Measurements from ENCODE around the gene ARL15.

The ARL15 gene

GRCh38 chr5:54117957-54118356, 192.4 kb downstream of the ARL15 start:
- Histone ChIP-seq H3K4me3 (replicated peaks; ENCODE audit: insufficient read depth, low read length) (no peak overlapping the region), H3K27ac (replicated peaks) (no peak overlapping the region), H3K27me3 (ENCODE audit: insufficient read depth, poor library complexity, severe bottlenecking) (no peaks in the 10 kb centered on the region)
- no peak for DNase-seq (ENCODE audit: low read depth in 1 of 2, low spot score in 1 of 2)
- no peak for TF ChIP-seq GABPA (IDR thresholded peaks at IDR 0.05; ENCODE audit: low read depth)
- TF ChIP-seq CTCF (IDR thresholded peaks at IDR 0.05; ENCODE audit: insufficient read depth, low read length) = no peak
- no peak for TF ChIP-seq REST (IDR thresholded peaks at IDR 0.05; ENCODE audit: insufficient replicate concordance, low read depth)
- TF ChIP-seq POLR2AphosphoS5 (IDR thresholded peaks at IDR 0.05; ENCODE audit: low read depth) = no peak
- TF ChIP-seq SPI1 (IDR thresholded peaks at IDR 0.05; ENCODE audit: borderline replicate concordance, low read depth) = no peak

- Histone ChIP-seq H3K27me3 (ENCODE audit: insufficient read depth, poor library complexity, severe bottlenecking) (no peaks in the 10 kb centered on the region), H3K27ac (replicated peaks) (no peak overlapping the region), H3K4me3 (replicated peaks; ENCODE audit: insufficient read depth, low read length) (no peak overlapping the region)
- DNase-seq (ENCODE audit: low read depth in 1 of 2, low spot score in 1 of 2) = no peak
- TF ChIP-seq POLR2AphosphoS5 (IDR thresholded peaks at IDR 0.05; ENCODE audit: low read depth) (no peak), REST (IDR thresholded peaks at IDR 0.05; ENCODE audit: insufficient replicate concordance, low read depth) (no peak), GABPA (IDR thresholded peaks at IDR 0.05; ENCODE audit: low read depth) (no peak), SPI1 (IDR thresholded peaks at IDR 0.05; ENCODE audit: borderline replicate concordance, low read depth) (no peak)
Observed at GRCh38 chr5:54115735-54116403, 194.5 kb downstream of the ARL15 start.

GRCh38 chr5:54113060-54113459, 197.3 kb downstream of the ARL15 start:
- Histone ChIP-seq H3K27ac (replicated peaks) (no peak overlapping the region), H3K4me3 (replicated peaks; ENCODE audit: insufficient read depth, low read length) (no peak overlapping the region), H3K27me3 (ENCODE audit: insufficient read depth, poor library complexity, severe bottlenecking) (no peaks in the 10 kb centered on the region)
- TF ChIP-seq REST (IDR thresholded peaks at IDR 0.05; ENCODE audit: insufficient replicate concordance, low read depth) = no peak
- no peak for TF ChIP-seq CTCF (IDR thresholded peaks at IDR 0.05; ENCODE audit: insufficient read depth, low read length)
- TF ChIP-seq POLR2AphosphoS5 (IDR thresholded peaks at IDR 0.05; ENCODE audit: low read depth) = no peak
- no peak for TF ChIP-seq SPI1 (IDR thresholded peaks at IDR 0.05; ENCODE audit: borderline replicate concordance, low read depth)
- TF ChIP-seq GABPA (IDR thresholded peaks at IDR 0.05; ENCODE audit: low read depth) = no peak
- DNase-seq (ENCODE audit: low read depth in 1 of 2, low spot score in 1 of 2) = no peak
